CD4-positive, alpha-beta memory T cell (primary cell): Measurements from ENCODE around the gene SLC9A1. TPM values are rescaled to one million over a fixed set of nuclear protein-coding genes. Genes with fewer than 3 reads are reported as not detected.
"Not testable (repeated sequence)": the region's sequence is repeated elsewhere in the genome, so short reads cannot be mapped to it uniquely, and the experiment has no call there.

Experiments
- CTCF ChIA-PET: fragments of 350-600 bp; sonication (Branson Sonifier 250); formaldehyde crosslinking; loops from one replicate; lab custom pipeline; 2021; ENCODE audit warnings: inconsistent platforms; ENCODE audit not compliant: partially characterized antibody; lab: Charles Lee
- POLR2A ChIA-PET: fragments of 350-600 bp; sonication (Branson Sonifier 250); formaldehyde crosslinking; loops from one replicate; lab custom pipeline; 2021; ENCODE audit not compliant: partially characterized antibody; lab: Charles Lee
- DNase-seq, 5 donors: peaks; one replicate each; pipeline versions ENCODE4 v3.0.0 to v3.0.0-alpha.2; 2020 to 2022; ENCODE audit warnings: mixed read lengths in 1 of 5
- H3K27ac ChIP-seq: one replicate; pipeline ENCODE4 v1.7.0; 2013; ENCODE audit warnings: low read depth, low read length
- H3K27me3 ChIP-seq: 2 replicates; pipeline ENCODE4 v1.7.0; 2013; ENCODE audit warnings: mild to moderate bottlenecking, low read length, moderate library complexity; ENCODE audit not compliant: insufficient read depth
- H3K36me3 ChIP-seq: 2 replicates; pipeline ENCODE4 v1.7.0; 2013; ENCODE audit warnings: mild to moderate bottlenecking, low read length, moderate library complexity; ENCODE audit not compliant: insufficient read depth
- H3K4me1 ChIP-seq: 2 replicates; pipeline ENCODE4 v1.7.0; 2013; ENCODE audit warnings: mild to moderate bottlenecking, low read length, moderate library complexity; ENCODE audit not compliant: insufficient read depth
- H3K4me3 ChIP-seq, 2 donors: one replicate each; pipeline ENCODE4 v1.7.0; 2013; ENCODE audit warnings: low read length in 2 of 2, mild to moderate bottlenecking in 1 of 2
- H3K9me3 ChIP-seq, 2 donors: one replicate each; pipeline ENCODE4 v1.7.0; 2013; ENCODE audit warnings: low read length in 2 of 2, control low read depth in 1 of 2; ENCODE audit not compliant: control insufficient read depth in 1 of 2
- H3K27ac Mint-ChIP-seq, 7 donors: one replicate each; pipeline ENCODE4 v1.8.0; 2020 to 2021; ENCODE audit warnings: mixed read lengths in 7 of 7, mild to moderate bottlenecking in 6 of 7, inconsistent platforms in 3 of 7, moderate library complexity in 3 of 7
- H3K27me3 Mint-ChIP-seq, 2 donors: one replicate each; pipeline ENCODE4 v1.8.0; 2020 to 2021; ENCODE audit warnings: mixed read lengths in 2 of 2
- H3K36me3 Mint-ChIP-seq, 2 donors: one replicate each; pipeline ENCODE4 v1.8.0; 2020 to 2021; ENCODE audit warnings: mixed read lengths in 2 of 2, inconsistent platforms in 1 of 2, mild to moderate bottlenecking in 1 of 2
- H3K4me1 Mint-ChIP-seq, 4 donors: one replicate each; pipeline ENCODE4 v1.8.0; 2020 to 2021; ENCODE audit warnings: mixed read lengths in 4 of 4, mild to moderate bottlenecking in 1 of 4
- H3K4me3 Mint-ChIP-seq, 8 donors: one replicate each; pipeline ENCODE4 v1.8.0; 2020 to 2021; ENCODE audit warnings: mixed read lengths in 8 of 8, mild to moderate bottlenecking in 7 of 8, moderate library complexity in 6 of 8, inconsistent platforms in 3 of 8
- H3K9me3 Mint-ChIP-seq, 8 donors: one replicate each; pipeline ENCODE4 v1.8.0; 2020 to 2021; ENCODE audit warnings: mixed read lengths in 8 of 8, mild to moderate bottlenecking in 5 of 8, inconsistent platforms in 3 of 8, moderate library complexity in 1 of 8
- intact Hi-C: fragments of 100-400 bp; cut with micrococcal nuclease; formaldehyde crosslinking; loops from one replicate; pipeline ENCODE4 v1.15.1; 2023
- polyA plus RNA-seq, 2 donors: library from polyadenylated mRNA; unstranded; fragments of 300-500 nt; fragmentation: Illumina TruSeq; gene quantifications; one replicate each; pipeline ENCODE4 v1.2.3, GENCODE V29; 2021
- total RNA-seq, 2 experiments: library from RNA; stranded (reverse); gene quantifications; one replicate each; pipeline ENCODE4 v1.2.3, GENCODE V29; 2021

SLC9A1 gene
- 10 to 100 TPM; 11.4 to 13.2 TPM for total RNA-seq
- 10 to 100 TPM in 1 of 2 donors, 1 to 10 TPM in 1; 2.1 to 15.0 TPM for polyA plus RNA-seq

- no peaks in the 10 kb centered on the region for H3K27me3 Mint-ChIP-seq
- peak within 1 kb of the TSS; percentile 90 for H3K27ac ChIP-seq
- no peaks in the 10 kb centered on the region for H3K36me3 ChIP-seq
- H3K4me1 ChIP-seq: peaks cover 46% of the 10 kb centered on the region
- peak within 1 kb of the TSS; percentile 97 to 100 (median 99) for H3K27ac Mint-ChIP-seq
- H3K9me3 ChIP-seq: no peaks in the 10 kb centered on the region
- H3K27me3 ChIP-seq: no peaks in the 10 kb centered on the region
- peak within 1 kb of the TSS; percentile 38 to 42 for H3K4me3 ChIP-seq
- ChIA-PET POLR2A (interaction anchor here (0.8 to 8.3 kb wide), 12 partner anchors 10 to 1923 kb away, joined by 3 to 185 read pairs (median 4); partner anchors contain the start of genes AHDC1, GPATCH3, SYF2 and WDTC1), CTCF (interaction anchor here (0.7 to 11.0 kb wide), 16 partner anchors 9 to 1076 kb away, joined by 3 to 137 read pairs (median 5); no protein-coding TSS in a partner anchor)
- peaks cover 0 to 7% (median 0%) of the 10 kb centered on the region in 8 donors for H3K9me3 Mint-ChIP-seq
- H3K4me1 Mint-ChIP-seq: peaks cover 36 to 49% (median 43%) of the 10 kb centered on the region in 4 donors
- DNase-seq: peak; percentile 93 to 95 (median 93)
- intact Hi-C loops: loop anchor here (1.0 kb wide), 4 partner anchors 18 to 167 kb away; partner anchors contain the start of genes TMEM222 and WDTC1
- peaks cover 0 to 7% of the 10 kb centered on the region in 2 donors for H3K36me3 Mint-ChIP-seq
- peak within 1 kb of the TSS; percentile 82 to 95 (median 92) for H3K4me3 Mint-ChIP-seq
Measured at GRCh38 chr1:27154991-27155781, at the start of gene SLC9A1. SLC9A1 (minus strand) TSS chr1:27155125; CDS start chr1:27154334, 791 bp downstream.

- H3K9me3 ChIP-seq: no peaks in the 10 kb centered on the region
- no peaks in the 10 kb centered on the region for H3K27me3 ChIP-seq
- POLR2A ChIA-PET: no interaction called here
- Mint-ChIP-seq H3K9me3 (no peaks in the 10 kb centered on the region), H3K27ac (no peak overlapping the region), H3K4me1 (no peaks in the 10 kb centered on the region), H3K4me3 (no peak overlapping the region), H3K27me3 (peaks cover 0 to 2% of the 10 kb centered on the region in 2 donors), H3K36me3 (no peaks in the 10 kb centered on the region)
- CTCF ChIA-PET: interaction anchor here (0.7 kb wide), 1 partner anchor 192 kb away, joined by 3 read pairs; no protein-coding TSS in a partner anchor
- intact Hi-C loops: no loop called here
- H3K4me3 ChIP-seq: no peak overlapping the region
- H3K27ac ChIP-seq: no peak overlapping the region
- no peak for DNase-seq
- H3K4me1 ChIP-seq: no peaks in the 10 kb centered on the region
- H3K36me3 ChIP-seq: no peaks in the 10 kb centered on the region
Measured at GRCh38 chr1:27203946-27204345, 49.0 kb upstream of the SLC9A1 start.

DNA sequence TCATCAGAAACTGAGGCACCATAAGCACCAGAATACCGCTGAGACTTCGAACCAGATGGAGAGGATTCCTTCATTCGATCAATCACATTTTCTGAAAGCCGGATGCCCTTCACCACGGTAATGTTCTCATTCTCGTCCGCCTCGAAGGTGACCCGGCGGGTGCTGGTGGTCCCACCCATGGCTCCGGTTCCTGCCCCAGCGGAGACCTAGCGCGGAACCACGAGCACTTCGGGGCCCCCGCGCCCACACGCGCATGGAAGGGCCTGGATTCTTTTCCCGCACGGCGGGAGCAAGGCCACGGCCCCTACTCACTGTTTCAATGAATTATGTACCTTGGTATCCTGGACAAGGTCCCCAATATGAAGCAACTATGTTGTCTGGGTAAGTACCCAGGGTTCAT, 46.4 kb upstream of the SLC9A1 start:
- no peak for DNase-seq
- H3K9me3 ChIP-seq: no peaks in the 10 kb centered on the region
- peaks cover 4 to 6% (median 5%) of the 10 kb centered on the region in 4 donors for H3K4me1 Mint-ChIP-seq
- no peaks in the 10 kb centered on the region for H3K27me3 ChIP-seq
- H3K27me3 Mint-ChIP-seq: peaks cover 1 to 5% of the 10 kb centered on the region in 2 donors
- peaks cover 6% of the 10 kb centered on the region for H3K4me1 ChIP-seq
- no peaks in the 10 kb centered on the region for H3K36me3 Mint-ChIP-seq
- ChIA-PET POLR2A (interaction anchor here (1.2 kb wide), 1 partner anchor 85 kb away, joined by 3 read pairs; no protein-coding TSS in a partner anchor), CTCF (interaction anchor here (1.0 to 1.8 kb wide), 3 partner anchors 83 to 99 kb away, joined by 4 to 6 read pairs (median 5); no protein-coding TSS in a partner anchor)
- H3K9me3 Mint-ChIP-seq: no peaks in the 10 kb centered on the region
- H3K4me3 Mint-ChIP-seq: no peak overlapping the region
- intact Hi-C loops: no loop called here
- no peaks in the 10 kb centered on the region for H3K36me3 ChIP-seq
- no peak overlapping the region for H3K27ac Mint-ChIP-seq
- H3K27ac ChIP-seq: no peak overlapping the region
- no peak overlapping the region for H3K4me3 ChIP-seq

DNA sequence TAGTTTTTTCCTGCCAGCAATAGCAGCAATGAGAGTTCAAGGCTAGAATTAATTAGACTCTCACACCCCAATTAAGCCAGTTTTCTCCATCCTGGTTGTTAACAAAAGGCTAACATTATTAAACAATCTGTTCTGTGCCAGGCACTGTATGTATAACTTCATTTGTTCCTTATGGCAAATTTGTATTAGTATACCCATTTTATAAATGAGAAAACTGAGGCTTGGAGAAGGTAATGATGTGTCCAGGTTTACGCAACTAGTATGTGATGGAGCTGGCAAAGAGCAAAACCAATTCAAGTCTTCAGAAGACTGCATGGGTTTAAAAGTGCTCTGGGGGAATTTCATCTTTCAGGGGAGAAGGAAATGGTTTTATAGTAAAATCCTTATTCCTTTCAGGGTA, 38.3 kb upstream of the SLC9A1 start:
- Mint-ChIP-seq H3K36me3 (no peaks in the 10 kb centered on the region), H3K27ac (no peak overlapping the region), H3K4me3 (no peak overlapping the region), H3K4me1 (peaks cover 4 to 6% (median 5%) of the 10 kb centered on the region in 4 donors), H3K9me3 (no peaks in the 10 kb centered on the region), H3K27me3 (peaks cover 1 to 5% of the 10 kb centered on the region in 2 donors)
- Histone ChIP-seq H3K36me3 (no peaks in the 10 kb centered on the region), H3K4me1 (peaks cover 5% of the 10 kb centered on the region), H3K27ac (no peak overlapping the region), H3K27me3 (no peaks in the 10 kb centered on the region), H3K9me3 (no peaks in the 10 kb centered on the region), H3K4me3 (no peak overlapping the region)
- no peak for DNase-seq
- intact Hi-C loops: no loop called here
- POLR2A ChIA-PET: no interaction called here
- CTCF ChIA-PET: interaction anchor here (1.4 kb wide), 1 partner anchor 91 kb away, joined by 4 read pairs; no protein-coding TSS in a partner anchor

GRCh38 chr1:27192039-27192529, 37.2 kb upstream of the SLC9A1 start:
- Mint-ChIP-seq H3K4me3 (no peak overlapping the region), H3K4me1 (no peaks in the 10 kb centered on the region), H3K27ac (no peak overlapping the region), H3K36me3 (no peaks in the 10 kb centered on the region), H3K27me3 (peaks cover 0 to 2% of the 10 kb centered on the region in 2 donors), H3K9me3 (no peaks in the 10 kb centered on the region)
- no peaks in the 10 kb centered on the region for H3K36me3 ChIP-seq
- H3K27me3 ChIP-seq: no peaks in the 10 kb centered on the region
- DNase-seq: no peak
- no peak overlapping the region for H3K4me3 ChIP-seq
- ChIA-PET POLR2A (no interaction called here), CTCF (interaction anchor here (1.0 kb wide), 1 partner anchor 77 kb away, joined by 3 read pairs; no protein-coding TSS in a partner anchor)
- no peaks in the 10 kb centered on the region for H3K4me1 ChIP-seq
- no peaks in the 10 kb centered on the region for H3K9me3 ChIP-seq
- intact Hi-C loops: no loop called here
- no peak overlapping the region for H3K27ac ChIP-seq

- H3K27ac Mint-ChIP-seq, H3K4me1 ChIP-seq, H3K27ac ChIP-seq, H3K4me1 Mint-ChIP-seq, DNase-seq, H3K4me3 Mint-ChIP-seq, H3K36me3 Mint-ChIP-seq, H3K4me3 ChIP-seq, H3K27me3 ChIP-seq, intact Hi-C loops, H3K27me3 Mint-ChIP-seq, H3K36me3 ChIP-seq, H3K9me3 ChIP-seq, POLR2A ChIA-PET: not testable (repeated sequence)
- CTCF ChIA-PET: interaction anchor here (1.0 to 1.3 kb wide), 2 partner anchors 73 to 113 kb away, joined by 3 to 4 read pairs; no protein-coding TSS in a partner anchor
- H3K9me3 Mint-ChIP-seq: peaks cover 0 to 20% (median 7%) of the 10 kb centered on the region in 8 donors
Measured at GRCh38 chr1:27184665-27185064, 29.7 kb upstream of the SLC9A1 start.

- no peak overlapping the region for H3K27ac Mint-ChIP-seq
- H3K4me1 ChIP-seq: no peaks in the 10 kb centered on the region
- no peak overlapping the region for H3K4me3 Mint-ChIP-seq
- H3K27me3 ChIP-seq: no peaks in the 10 kb centered on the region
- no peak overlapping the region for H3K27ac ChIP-seq
- no peaks in the 10 kb centered on the region for H3K27me3 Mint-ChIP-seq
- no peak for DNase-seq
- intact Hi-C loops: no loop called here
- no peaks in the 10 kb centered on the region for H3K9me3 ChIP-seq
- CTCF ChIA-PET: no interaction called here
- H3K4me3 ChIP-seq: no peak overlapping the region
- POLR2A ChIA-PET: no interaction called here
- H3K4me1 Mint-ChIP-seq: no peaks in the 10 kb centered on the region
- H3K36me3 Mint-ChIP-seq: no peaks in the 10 kb centered on the region
- peaks cover 0 to 23% (median 7%) of the 10 kb centered on the region in 8 donors for H3K9me3 Mint-ChIP-seq
- H3K36me3 ChIP-seq: no peaks in the 10 kb centered on the region
Measured at GRCh38 chr1:27179979-27180378, 25.1 kb upstream of the SLC9A1 start.
